Activated CD8-positive, alpha-beta memory T cell treated with anti-CD3 and anti-CD28 coated beads, Interleukin-2, amount 10 ng/mL, durations not matched to agents 7 days and 5 days (primary cell): ENCODE results near the gene STX12. TPM values are rescaled to one million over a fixed set of nuclear protein-coding genes. Genes with fewer than 3 reads are reported as not detected.

Source experiments
- ATAC-seq: fragments of 150-1000 bp; cut with Tn5 transposase; one replicate; pipeline ENCODE4 v1.10.0; 2021; ENCODE audit warnings: moderate library complexity
- CTCF ChIA-PET: fragments of 350-600 bp; sonication (Branson Sonifier 250); formaldehyde crosslinking; loops from one replicate; lab custom pipeline; 2021; ENCODE audit warnings: antibody characterized with exemption; lab: Charles Lee
- DNase-seq: peaks from one replicate; pipeline ENCODE4 v3.0.0-alpha.2; 2020
- H3K27ac Mint-ChIP-seq: one replicate; pipeline ENCODE4 v1.8.0; 2021; ENCODE audit warnings: mild to moderate bottlenecking, mixed read lengths
- H3K27me3 Mint-ChIP-seq: one replicate; pipeline ENCODE4 v1.8.0; 2021; ENCODE audit warnings: mixed read lengths
- H3K36me3 Mint-ChIP-seq: one replicate; pipeline ENCODE4 v1.8.0; 2021; ENCODE audit warnings: mild to moderate bottlenecking, mixed read lengths
- H3K4me1 Mint-ChIP-seq: one replicate; pipeline ENCODE4 v1.8.0; 2021; ENCODE audit warnings: mixed read lengths
- H3K4me3 Mint-ChIP-seq: one replicate; pipeline ENCODE4 v1.8.0; 2021; ENCODE audit warnings: mild to moderate bottlenecking, moderate library complexity, mixed read lengths
- H3K9me3 Mint-ChIP-seq: one replicate; pipeline ENCODE4 v1.8.0; 2022; ENCODE audit warnings: low read depth, mixed read lengths
- total RNA-seq, 2 experiments: library from RNA; stranded (reverse); gene quantifications; one replicate each; pipeline ENCODE4 v1.2.3, GENCODE V29; 2021

The STX12 gene
- 10 to 100 TPM; 20.4 to 29.5 TPM for total RNA-seq

DNA sequence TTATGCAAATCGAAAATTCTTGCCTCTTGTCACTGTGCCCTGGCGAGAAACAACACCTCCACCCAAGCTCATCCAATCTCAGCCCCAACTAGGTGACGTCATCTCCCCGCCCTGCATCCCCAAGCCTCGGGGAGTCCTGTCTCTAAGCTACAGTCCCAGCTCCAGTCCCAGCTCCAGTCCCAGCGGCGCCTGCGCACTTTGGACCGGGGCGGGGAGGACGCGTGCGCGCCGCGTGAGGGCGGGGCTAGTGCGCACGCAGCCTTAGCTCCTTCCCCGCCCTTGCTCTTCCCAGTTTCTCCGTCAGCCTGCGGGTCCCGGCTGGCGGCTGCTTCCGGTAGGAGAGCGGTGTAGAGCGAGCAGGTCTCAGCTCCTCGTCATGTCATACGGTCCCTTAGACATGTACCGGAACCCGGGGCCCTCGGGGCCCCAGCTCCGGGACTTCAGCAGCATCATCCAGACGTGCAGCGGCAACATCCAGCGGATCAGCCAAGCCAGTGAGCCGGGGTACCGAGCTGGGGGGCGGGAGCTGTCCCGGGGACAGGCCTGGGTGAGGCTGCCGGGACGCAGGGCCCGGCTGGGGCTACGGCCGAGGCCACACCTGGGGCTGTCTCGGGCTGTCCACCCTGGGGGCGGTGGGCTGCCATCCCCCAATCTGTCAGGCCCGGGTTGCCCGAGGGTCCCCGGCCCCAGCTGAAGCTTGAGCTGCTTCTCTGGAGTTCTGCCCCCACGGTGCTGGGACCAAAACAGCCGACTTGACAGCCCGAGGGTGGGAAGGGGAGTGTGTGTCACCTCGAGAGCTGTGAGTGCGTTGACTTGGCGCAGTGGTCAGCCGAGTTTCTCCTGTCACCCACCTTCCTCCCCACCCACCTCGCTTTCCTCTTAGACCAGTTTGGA lies at the start of gene STX12:
TSS of gene STX12 (plus strand) at position 288 of the 894 bp plus-strand sequence. CDS start at position 377, 89 bp downstream.
- peaks cover 33% of the 10 kb centered on the region for H3K4me1 Mint-ChIP-seq
- H3K27me3 Mint-ChIP-seq = no peaks in the 10 kb centered on the region
- CTCF ChIA-PET = interaction anchor here (0.8 to 3.7 kb wide), 11 partner anchors 9 to 432 kb away, joined by 3 to 33 read pairs (median 3); partner anchors contain the start of genes AHDC1, FAM76A, IFI6 and PPP1R8
- DNase-seq (peak; percentile 100), ATAC-seq (peak; percentile 98)
- no peaks in the 10 kb centered on the region for H3K9me3 Mint-ChIP-seq
- H3K36me3 Mint-ChIP-seq = peaks cover 11% of the 10 kb centered on the region
- H3K4me3 Mint-ChIP-seq = peak within 1 kb of the TSS; percentile 86
- peak within 1 kb of the TSS; percentile 97 for H3K27ac Mint-ChIP-seq

DNA sequence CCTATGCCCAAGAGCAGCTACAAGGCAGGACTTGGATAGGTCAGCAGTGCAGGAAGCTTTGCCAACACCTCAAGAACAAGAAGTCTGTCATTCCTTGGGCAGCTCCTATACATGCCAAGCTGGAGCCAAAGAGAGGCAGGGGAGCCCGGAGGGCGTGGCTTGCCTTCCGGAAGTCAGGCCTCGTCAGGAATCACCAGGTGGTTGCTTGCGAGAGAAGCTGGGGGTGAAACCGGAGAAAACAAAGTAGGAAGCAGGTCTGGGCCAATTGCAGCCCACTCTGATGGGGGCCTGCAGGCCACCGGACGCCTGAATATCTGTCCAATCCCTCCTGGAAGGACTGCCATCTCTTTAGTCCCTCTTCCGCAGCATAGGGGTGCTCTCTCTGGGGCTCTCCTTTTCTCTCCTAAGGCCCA lies 48.1 kb upstream of the STX12 start:
- DNase-seq (peak; percentile 44), ATAC-seq (no peak)
- Mint-ChIP-seq H3K4me3 (peak overlapping the region; percentile 84), H3K36me3 (peaks cover 7% of the 10 kb centered on the region), H3K27ac (peak overlapping the region; percentile 93), H3K27me3 (peaks cover 7% of the 10 kb centered on the region), H3K9me3 (no peaks in the 10 kb centered on the region), H3K4me1 (peaks cover 20% of the 10 kb centered on the region)
- CTCF ChIA-PET = interaction anchor here (0.8 to 2.6 kb wide), 16 partner anchors 21 to 1012 kb away, joined by 3 to 24 read pairs (median 3); partner anchors contain the start of genes IFI6, PPP1R8, STX12 and YTHDF2

DNA sequence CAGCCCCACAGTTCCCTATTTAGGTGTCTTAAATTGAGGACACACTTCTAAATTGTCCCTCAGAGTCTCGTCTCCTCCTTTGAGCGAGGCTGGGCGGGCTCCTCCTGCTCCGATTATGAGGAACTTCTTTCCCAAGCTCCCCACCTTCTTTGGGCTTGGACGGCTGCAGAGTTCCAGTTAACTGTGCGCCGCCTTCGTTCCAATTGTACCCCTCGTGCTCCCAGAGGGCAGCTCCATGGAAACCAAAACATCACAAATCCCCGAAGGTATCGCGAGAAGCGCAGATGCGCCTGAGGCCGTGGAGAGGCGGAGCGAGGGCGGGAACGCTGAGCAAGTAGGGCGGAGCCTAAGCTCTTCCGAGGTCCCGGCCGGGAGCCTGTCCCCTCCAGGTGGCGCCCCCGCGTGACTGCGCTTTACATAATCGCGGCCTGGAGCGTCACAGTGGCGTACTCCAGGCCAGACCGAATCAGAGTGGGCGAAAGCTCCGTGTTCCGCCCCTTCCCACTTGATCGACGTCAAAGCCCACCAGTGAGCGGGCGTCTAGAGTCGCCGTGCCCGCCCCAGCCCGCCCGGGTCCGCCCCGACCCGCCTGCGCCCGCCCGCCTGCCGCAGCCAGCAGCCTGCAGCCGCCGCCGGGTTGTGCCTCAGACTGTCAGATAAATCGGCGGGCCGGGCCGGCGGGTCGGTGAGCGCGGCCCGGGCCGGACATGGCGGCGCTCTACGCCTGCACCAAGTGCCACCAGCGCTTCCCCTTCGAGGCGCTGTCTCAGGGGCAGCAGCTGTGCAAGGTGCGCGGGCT lies 47.4 kb upstream of the STX12 start, which contains the start of gene FAM76A:
TSS of gene FAM76A (plus strand) at position 588 of the 799 bp plus-strand sequence. CDS start at position 708, 120 bp downstream.
- Mint-ChIP-seq H3K27ac (peak within 1 kb of the TSS; percentile 93), H3K9me3 (no peaks in the 10 kb centered on the region), H3K4me3 (peak within 1 kb of the TSS; percentile 84), H3K27me3 (peaks cover 2% of the 10 kb centered on the region), H3K4me1 (peaks cover 20% of the 10 kb centered on the region), H3K36me3 (peaks cover 7% of the 10 kb centered on the region)
- ATAC-seq (peak; percentile 93), DNase-seq (peak; percentile 100)
- CTCF ChIA-PET = interaction anchor here (0.6 to 2.6 kb wide), 21 partner anchors 17 to 1011 kb away, joined by 3 to 24 read pairs (median 3); partner anchors contain the start of genes EYA3, IFI6, PPP1R8 and STX12

DNA sequence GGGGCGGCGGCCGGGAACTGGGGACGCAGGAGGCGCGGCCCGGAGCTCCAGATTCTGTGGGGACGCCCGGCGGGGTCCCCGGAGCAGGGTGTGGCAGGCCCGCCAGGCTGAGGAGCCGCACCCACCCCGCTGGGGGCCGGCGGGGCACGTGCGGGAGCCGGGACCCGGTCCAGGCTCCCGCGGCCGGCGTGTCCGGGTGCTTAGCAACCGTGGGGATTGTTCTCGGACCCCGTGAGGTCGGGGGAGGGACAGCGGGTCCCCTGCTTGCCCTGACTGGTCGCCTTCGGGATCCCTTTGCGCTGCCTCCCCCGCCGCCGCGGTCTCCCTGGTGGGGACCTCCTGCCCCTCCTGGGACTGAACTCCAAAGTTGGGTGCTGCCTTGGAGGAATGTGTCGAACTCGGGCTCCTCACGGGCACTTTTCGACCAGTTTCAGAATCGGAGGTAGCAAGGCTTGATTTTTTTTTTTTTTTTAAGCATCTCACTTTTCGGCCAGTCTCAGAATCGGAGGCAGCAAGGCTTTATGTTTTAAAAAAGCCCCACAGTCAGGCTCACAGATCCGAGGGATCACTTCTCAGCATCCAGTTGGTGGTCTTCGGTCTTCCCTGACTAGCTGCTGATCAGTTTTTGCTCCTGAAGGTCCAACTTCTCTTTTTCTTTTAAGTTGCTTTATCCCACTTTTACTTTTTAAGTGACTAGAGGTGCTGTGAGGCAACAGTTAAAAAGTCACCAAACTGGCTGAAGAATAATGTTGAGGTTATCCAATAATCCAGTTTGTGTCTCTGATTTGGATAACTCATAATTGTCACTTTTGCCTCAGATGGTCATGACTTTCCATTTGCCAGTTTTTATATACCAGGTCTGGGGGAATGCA lies 46.6 kb upstream of the STX12 start:
- Mint-ChIP-seq H3K36me3 (peaks cover 9% of the 10 kb centered on the region), H3K27me3 (no peaks in the 10 kb centered on the region), H3K27ac (peak overlapping the region; percentile 75), H3K4me3 (peak overlapping the region; percentile 84), H3K9me3 (no peaks in the 10 kb centered on the region), H3K4me1 (peaks cover 20% of the 10 kb centered on the region)
- peak; percentile 72 for DNase-seq
- CTCF ChIA-PET = interaction anchor here (0.6 to 2.6 kb wide), 20 partner anchors 16 to 1010 kb away, joined by 3 to 24 read pairs (median 3); partner anchors contain the start of genes EYA3, IFI6, PPP1R8 and STX12
- ATAC-seq = no peak

- Mint-ChIP-seq H3K9me3 (no peaks in the 10 kb centered on the region), H3K27me3 (no peaks in the 10 kb centered on the region), H3K36me3 (peaks cover 9% of the 10 kb centered on the region), H3K4me3 (peak overlapping the region; percentile 84), H3K4me1 (peaks cover 20% of the 10 kb centered on the region), H3K27ac (no peak overlapping the region)
- no peak for DNase-seq
- no peak for ATAC-seq
- CTCF ChIA-PET = interaction anchor here (0.7 to 2.6 kb wide), 3 partner anchors 46 to 259 kb away, joined by 3 to 24 read pairs (median 3); partner anchors contain the start of genes IFI6 and STX12
Measured at GRCh38 chr1:27727126-27727525, 45.9 kb upstream of the STX12 start.

DNA sequence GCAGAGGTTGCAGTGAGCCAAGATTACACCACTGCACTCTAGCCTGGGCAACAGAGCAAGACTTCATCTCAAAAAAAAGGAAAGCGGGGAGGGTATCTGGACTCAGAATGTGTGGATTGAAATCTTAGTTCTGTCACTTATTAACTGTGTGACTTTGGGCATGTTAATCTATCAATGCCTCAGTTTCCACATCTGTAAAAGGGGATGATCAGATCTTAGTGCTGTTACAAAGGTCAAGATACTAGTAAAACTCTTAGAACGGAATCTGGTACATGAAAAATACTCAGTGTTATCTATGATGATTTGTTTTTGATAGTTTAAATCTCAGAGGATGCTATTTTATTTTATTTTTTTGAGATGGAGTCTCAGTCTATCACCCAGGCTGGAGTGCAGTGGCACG lies 36.8 kb upstream of the STX12 start:
- Mint-ChIP-seq H3K4me3 (no peak overlapping the region), H3K4me1 (no peaks in the 10 kb centered on the region), H3K9me3 (no peaks in the 10 kb centered on the region), H3K36me3 (peaks cover 30% of the 10 kb centered on the region), H3K27ac (no peak overlapping the region), H3K27me3 (no peaks in the 10 kb centered on the region)
- ATAC-seq (no peak), DNase-seq (no peak)
- CTCF ChIA-PET = no interaction called here

GRCh38 chr1:27741121-27741520 lies 31.9 kb upstream of the STX12 start:
- no peaks in the 10 kb centered on the region for H3K4me1 Mint-ChIP-seq
- H3K4me3 Mint-ChIP-seq = no peak overlapping the region
- no peaks in the 10 kb centered on the region for H3K27me3 Mint-ChIP-seq
- H3K27ac Mint-ChIP-seq = no peak overlapping the region
- CTCF ChIA-PET = no interaction called here
- H3K9me3 Mint-ChIP-seq = no peaks in the 10 kb centered on the region
- no peak for DNase-seq
- no peak for ATAC-seq
- peaks cover 25% of the 10 kb centered on the region for H3K36me3 Mint-ChIP-seq

DNA sequence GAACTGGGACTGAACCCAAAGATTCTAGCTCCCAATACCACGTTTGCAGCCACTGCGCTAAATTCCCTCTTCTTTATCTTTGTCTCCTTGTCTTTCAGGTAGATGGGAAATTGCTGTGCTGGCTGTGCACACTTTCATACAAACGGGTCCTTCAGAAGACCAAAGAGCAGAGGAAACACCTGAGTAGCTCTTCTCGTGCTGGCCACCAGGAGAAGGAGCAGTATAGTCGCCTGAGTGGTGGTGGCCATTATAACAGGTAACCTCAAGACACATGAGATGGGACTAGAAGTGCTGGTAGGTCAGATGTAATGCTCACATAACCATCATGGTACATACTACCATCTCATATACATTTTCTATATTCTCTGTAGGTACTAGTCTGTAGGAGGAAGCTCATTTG lies 28.5 kb upstream of the STX12 start:
- Mint-ChIP-seq H3K27ac (no peak overlapping the region), H3K4me1 (peaks cover under 1% of the 10 kb centered on the region), H3K4me3 (no peak overlapping the region), H3K27me3 (no peaks in the 10 kb centered on the region), H3K36me3 (peaks cover 19% of the 10 kb centered on the region), H3K9me3 (no peaks in the 10 kb centered on the region)
- no peak for DNase-seq
- ATAC-seq = no peak
- CTCF ChIA-PET = no interaction called here

DNA sequence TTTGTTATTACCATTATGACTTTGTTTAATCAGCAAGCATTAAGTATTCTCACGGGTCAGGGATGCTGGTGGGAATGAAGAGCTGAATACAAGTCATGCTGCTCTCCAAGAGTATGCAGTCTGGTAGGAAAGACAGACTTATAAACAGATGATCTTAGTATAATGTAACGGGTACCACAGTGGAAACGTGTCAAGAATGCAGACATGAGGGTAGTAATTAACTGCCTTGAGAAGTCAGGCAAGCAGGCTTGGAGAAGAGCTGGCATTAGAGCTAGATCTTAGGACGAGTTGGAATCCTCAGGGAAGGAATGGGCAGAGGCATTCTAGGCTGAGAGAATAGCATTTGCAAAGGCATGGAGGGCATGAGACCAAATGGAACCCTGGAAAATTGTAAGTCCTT lies 27.6 kb upstream of the STX12 start:
- CTCF ChIA-PET = interaction anchor here (1.2 kb wide), 1 partner anchor 20 kb away, joined by 5 read pairs; the partner anchor contains the start of gene FAM76A
- Mint-ChIP-seq H3K27ac (no peak overlapping the region), H3K36me3 (peaks cover 26% of the 10 kb centered on the region)

GRCh38 chr1:27752360-27752759 lies 20.7 kb upstream of the STX12 start:
- H3K36me3 Mint-ChIP-seq = peaks cover 26% of the 10 kb centered on the region
- no peak overlapping the region for H3K27ac Mint-ChIP-seq
- ATAC-seq = no peak

More for the DNA sequence above, 27.6 kb upstream of the STX12 start:
- DNase-seq (no peak), ATAC-seq (no peak)
- no peak overlapping the region for H3K4me3 Mint-ChIP-seq
- H3K27me3 Mint-ChIP-seq = no peaks in the 10 kb centered on the region
- peaks cover 7% of the 10 kb centered on the region for H3K4me1 Mint-ChIP-seq
- H3K9me3 Mint-ChIP-seq = no peaks in the 10 kb centered on the region

DNA sequence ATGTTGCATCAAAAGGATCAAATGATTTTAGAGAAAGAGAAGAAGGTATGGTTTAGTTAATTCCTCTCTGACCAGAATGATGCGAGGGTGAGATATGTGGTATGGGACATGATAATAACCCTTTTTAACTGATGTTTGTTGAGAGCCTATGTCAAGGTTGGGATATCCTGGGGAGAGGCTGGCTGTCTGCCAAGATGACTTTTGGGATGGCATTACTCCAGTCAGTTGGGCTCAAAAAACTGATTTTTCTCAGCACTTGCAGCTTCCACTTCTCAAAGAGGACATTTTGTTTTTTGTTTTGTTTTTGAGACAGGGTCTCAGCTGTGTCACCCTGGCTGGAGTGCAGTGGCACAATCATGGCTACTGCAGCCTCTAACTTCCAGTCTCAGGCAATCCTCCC lies 17.7 kb upstream of the STX12 start:
- Mint-ChIP-seq H3K36me3 (peaks cover 24% of the 10 kb centered on the region), H3K4me1 (no peaks in the 10 kb centered on the region), H3K27me3 (no peaks in the 10 kb centered on the region), H3K9me3 (no peaks in the 10 kb centered on the region), H3K27ac (no peak overlapping the region), H3K4me3 (no peak overlapping the region)
- CTCF ChIA-PET = interaction anchor here (1.1 kb wide), 1 partner anchor 12 kb away, joined by 3 read pairs; no protein-coding TSS in a partner anchor
- DNase-seq (no peak), ATAC-seq (no peak)

More at GRCh38 chr1:27752360-27752759, 20.7 kb upstream of the STX12 start:
- DNase-seq = no peak
- CTCF ChIA-PET = interaction anchor here (1.3 kb wide), 1 partner anchor 20 kb away, joined by 3 read pairs; the partner anchor contains the start of gene STX12
- Mint-ChIP-seq H3K9me3 (no peaks in the 10 kb centered on the region), H3K4me1 (peaks cover 7% of the 10 kb centered on the region), H3K4me3 (no peak overlapping the region), H3K27me3 (no peaks in the 10 kb centered on the region)

GRCh38 chr1:27755865-27756264 lies 17.2 kb upstream of the STX12 start:
- no peak for ATAC-seq
- no peak for DNase-seq
- Mint-ChIP-seq H3K4me3 (no peak overlapping the region), H3K36me3 (peaks cover 21% of the 10 kb centered on the region), H3K27ac (no peak overlapping the region), H3K4me1 (no peaks in the 10 kb centered on the region), H3K9me3 (no peaks in the 10 kb centered on the region), H3K27me3 (no peaks in the 10 kb centered on the region)
- CTCF ChIA-PET = no interaction called here
